Endometrial microvascular endothelial cells (primary cell): Measurements from ENCODE around the gene SDK1. TPM values are rescaled to one million over a fixed set of nuclear protein-coding genes. Genes with fewer than 3 reads are reported as not detected.

Source experiments
- in situ Hi-C: cut with HindIII; loops from 2 replicates; pipeline ENCODE4 v1.10.0; 2017; ENCODE audit warnings: low sequenced_read_pairs, low pct_unique_long_range_greater_than_20kb; ENCODE audit errors: inconsistent ontology term
- total RNA-seq: library from RNA; depleted of rRNA; stranded (reverse); fragments of >200 nt; gene quantifications from one replicate; pipeline ENCODE4 v1.2.3, GENCODE V29; 2015; ENCODE audit errors: inconsistent ontology term

SDK1 gene, protein sequence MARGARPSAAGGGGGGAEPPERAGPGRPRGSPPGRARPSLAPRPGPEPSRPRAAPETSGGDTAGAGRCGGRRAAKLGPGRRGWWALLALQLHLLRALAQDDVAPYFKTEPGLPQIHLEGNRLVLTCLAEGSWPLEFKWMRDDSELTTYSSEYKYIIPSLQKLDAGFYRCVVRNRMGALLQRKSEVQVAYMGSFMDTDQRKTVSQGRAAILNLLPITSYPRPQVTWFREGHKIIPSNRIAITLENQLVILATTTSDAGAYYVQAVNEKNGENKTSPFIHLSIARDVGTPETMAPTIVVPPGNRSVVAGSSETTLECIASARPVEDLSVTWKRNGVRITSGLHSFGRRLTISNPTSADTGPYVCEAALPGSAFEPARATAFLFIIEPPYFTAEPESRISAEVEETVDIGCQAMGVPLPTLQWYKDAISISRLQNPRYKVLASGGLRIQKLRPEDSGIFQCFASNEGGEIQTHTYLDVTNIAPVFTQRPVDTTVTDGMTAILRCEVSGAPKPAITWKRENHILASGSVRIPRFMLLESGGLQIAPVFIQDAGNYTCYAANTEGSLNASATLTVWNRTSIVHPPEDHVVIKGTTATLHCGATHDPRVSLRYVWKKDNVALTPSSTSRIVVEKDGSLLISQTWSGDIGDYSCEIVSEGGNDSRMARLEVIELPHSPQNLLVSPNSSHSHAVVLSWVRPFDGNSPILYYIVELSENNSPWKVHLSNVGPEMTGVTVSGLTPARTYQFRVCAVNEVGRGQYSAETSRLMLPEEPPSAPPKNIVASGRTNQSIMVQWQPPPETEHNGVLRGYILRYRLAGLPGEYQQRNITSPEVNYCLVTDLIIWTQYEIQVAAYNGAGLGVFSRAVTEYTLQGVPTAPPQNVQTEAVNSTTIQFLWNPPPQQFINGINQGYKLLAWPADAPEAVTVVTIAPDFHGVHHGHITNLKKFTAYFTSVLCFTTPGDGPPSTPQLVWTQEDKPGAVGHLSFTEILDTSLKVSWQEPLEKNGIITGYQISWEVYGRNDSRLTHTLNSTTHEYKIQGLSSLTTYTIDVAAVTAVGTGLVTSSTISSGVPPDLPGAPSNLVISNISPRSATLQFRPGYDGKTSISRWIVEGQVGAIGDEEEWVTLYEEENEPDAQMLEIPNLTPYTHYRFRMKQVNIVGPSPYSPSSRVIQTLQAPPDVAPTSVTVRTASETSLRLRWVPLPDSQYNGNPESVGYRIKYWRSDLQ (N-terminal part only)
- total RNA-seq = 1.6 TPM

DNA sequence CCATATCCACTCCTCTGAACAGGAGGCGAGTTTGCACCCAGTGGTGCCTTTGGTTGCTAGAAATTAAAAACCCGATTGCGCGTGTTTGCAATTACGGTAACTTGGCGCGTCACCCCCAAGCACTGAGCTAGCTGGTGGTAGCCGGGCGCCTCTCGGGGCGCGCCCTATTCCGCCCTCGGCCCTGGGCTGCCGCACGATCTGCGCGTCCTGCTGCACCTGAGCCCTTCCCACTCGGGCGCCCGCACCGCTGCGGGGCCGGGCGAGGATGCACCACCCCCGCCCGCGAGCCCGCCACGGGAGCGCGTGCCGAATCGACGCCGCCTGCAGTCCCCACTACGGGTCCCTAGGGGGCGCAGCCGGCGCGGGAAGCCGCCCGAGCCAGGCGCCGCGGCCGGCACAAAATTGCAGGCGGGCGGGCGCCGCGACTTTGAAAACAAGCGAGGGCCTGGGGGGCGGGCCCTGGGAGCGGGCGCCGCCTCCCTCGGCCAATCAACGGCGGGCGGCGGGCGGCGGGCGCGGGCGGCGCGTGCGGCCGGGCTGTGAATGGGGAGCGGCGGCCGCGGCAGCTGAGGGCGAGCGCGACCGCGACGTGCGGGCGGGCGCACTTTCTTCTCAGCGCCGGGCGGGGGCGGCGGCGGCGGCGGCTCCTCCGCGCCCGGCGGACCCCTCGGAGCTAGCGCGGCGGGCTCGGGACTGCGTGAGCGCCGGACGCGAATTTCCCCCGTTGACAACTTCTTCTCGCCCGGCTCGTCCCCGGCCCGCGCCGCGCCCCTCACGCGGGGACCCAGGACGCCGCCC is at the start of gene SDK1:
TSS of gene SDK1 (plus strand) at position 602 of the 798 bp plus-strand sequence. CDS start 335 bp downstream, outside the sequence.
- in situ Hi-C loops = no loop called here

DNA sequence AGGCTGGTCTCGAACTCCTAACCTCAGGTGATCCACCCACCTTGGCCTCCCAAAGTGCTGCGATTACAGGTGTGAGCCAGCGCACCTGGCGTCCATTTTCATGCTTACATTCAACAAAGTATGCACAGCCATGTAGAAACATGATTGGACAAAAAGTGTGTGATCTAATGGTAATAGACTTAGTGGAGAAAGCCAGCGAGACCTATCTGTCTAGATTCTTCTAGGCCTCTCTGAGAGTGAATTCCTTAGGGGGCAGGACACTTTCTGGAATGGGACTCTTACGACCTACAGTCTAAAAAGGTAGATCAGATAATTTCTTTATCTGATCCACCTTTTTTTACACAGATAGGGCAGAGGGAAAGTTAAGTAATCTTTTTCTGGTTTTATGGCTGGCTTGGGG is 46.3 kb upstream of the SDK1 start:
- in situ Hi-C loops = no loop called here

DNA sequence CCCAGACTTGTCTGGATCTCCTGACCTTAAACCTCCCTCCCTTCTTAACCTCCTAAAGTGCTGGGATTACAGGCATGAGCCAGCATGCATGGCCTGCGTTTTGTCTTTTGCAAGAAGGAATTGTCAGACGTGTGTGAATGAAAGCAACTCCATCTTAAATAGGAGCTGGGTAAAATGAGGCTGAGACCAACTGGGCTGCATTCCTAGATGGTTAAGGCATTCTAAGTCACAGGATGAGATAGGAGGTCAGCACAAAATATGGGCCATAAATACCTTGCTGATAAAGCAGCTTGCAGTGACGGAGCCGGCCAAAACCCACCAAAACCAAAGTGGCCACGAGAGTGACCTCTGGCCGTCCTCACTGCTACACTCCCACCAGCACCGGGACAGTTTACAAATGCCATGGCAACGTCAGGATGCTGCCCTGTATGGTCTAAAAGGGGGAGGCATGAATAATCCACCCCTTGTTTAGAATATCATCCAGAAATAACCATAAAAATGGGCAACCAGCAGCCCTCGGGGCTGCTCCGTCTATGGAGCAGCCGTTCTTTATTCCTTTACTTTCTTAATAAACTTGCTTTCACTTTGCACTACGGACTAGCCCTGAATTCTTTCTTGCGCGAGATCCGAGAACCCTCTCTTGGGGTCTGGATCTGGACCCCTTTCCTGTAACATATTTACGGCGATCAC is 41.2 kb upstream of the SDK1 start:
- in situ Hi-C loops = no loop called here

DNA sequence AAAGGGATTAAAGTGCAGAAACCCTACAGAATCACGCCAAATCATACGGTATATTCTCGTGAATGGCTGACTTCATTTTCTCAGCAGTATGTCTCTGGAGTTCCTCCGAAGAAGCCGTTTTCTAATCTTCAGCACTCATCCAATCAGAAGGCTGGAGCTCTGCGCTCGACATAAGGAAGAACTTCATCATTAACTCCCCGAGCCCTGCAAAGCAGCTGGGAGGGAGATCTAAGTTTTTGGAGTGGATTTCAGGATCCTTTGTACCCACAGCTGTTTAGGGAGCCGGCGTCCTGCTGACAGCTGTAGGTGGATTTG is 40.7 kb upstream of the SDK1 start:
- in situ Hi-C loops = no loop called here

DNA sequence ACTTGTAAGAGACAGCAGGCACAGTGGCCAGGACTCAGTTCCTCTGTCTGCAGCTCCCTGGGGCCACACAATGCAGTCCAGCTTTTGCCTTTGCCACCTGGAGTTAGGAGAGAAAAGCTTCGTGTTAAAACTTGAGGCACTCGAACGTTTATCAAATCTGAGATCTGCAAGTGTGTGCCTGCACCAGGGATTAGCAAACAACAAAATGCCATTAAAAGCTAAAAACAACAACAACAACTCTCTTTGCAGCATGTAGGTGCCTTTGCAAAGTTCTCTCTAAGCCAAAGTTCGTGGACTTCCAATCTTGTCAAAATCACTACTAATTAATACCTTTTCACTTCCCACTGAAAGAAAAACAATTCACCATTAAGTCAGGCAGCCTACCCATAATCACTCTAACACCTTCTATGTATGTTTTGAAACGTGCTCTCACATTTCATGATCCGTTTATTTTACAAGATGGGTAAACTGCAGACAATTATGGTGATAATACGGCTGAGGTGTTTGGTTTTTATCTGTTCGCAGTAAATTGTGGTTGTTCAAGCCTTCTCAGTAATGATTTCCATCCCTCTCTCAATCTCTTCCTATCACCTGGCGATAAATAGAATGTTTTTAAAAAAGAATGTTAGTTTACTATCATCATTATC is 36.2 kb upstream of the SDK1 start:
- in situ Hi-C loops = no loop called here

DNA sequence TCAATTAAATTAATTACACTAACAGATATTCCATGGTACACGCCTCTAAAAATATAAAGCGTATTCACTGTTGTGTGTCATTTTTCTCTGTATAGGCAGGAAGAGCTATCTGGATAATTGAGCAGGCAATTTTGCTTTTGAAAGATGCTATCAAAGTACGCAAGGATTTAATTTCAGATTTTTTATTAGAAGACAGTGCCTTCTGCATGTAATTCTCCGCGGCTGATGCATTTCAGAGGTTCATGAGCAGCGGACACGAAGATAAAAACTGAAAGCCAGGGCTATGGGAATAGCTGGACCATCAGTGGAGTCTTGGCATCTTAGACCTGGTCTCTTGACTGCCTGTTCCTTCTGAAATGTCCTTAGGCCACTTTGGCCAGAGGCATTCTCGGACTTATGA is 35.7 kb upstream of the SDK1 start:
- in situ Hi-C loops = no loop called here

DNA sequence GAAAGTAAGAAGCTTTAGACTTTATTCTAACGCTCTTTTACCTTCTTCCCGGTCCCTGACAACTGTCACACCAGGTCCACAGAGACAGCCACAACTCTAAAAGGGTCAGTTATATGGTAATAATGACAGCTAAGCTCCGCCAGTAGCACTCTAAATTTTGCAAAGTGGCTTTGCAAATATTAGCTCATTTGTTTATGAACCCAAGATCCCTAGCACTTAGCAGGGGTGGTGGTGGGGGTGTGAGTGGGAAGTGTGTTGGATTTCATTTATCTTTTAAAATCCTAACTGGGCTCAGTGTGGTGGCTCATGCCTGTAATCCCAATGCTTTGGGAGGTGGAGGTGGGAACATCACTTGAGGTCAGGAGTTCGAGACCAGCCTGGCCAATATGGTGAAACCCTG is 34.8 kb upstream of the SDK1 start:
- in situ Hi-C loops = no loop called here

DNA sequence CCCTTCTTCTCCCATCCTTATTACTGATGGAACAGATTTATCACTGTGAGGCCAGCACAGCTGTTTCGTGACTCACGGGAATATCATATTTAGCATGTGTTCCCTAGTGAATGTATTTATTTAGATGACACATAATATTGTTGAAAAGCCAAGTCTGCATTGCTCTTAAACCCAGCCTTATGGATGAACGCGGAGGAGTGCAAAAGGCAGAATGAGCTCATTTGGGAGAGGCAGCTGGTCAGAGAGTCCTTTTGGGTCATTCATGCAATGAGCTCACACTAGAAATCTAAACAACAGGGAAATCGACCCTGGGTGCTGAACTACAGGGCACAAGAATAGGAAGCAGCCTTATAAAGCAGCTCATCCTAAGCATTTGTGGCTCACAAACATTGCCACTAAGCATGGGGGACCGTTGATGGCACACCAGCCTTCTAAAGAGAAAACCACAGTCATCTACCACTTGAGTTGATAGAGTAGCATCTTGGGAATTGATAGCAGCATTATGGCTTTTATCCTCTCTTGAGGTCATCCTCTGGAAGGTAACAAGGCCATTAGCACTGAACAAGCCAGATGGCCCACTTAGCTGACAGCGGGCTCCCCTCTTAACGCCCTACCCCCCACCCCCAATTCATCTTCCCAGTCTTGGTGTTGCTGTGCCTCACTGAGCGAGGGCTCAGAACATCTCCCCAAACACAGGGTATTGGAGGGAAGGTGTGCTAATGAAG is 32.9 kb upstream of the SDK1 start:
- in situ Hi-C loops = no loop called here

DNA sequence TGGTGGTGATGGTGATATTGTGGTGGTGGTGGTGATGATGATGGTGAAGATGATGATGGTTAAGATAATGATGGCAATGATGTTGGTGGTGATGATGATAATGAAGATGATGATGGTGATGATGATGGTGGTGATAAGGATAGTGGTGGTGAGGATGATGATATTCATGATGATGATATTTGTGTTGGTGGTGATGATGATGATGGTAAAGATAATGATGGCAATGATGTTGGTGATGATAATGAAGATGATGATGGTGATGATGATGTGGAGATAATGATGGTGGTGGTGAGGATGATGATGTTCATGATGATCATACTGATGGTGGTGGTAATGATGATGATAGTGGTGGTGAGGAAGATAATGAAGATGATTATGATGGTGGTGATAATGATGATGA is 30.7 kb upstream of the SDK1 start:
- in situ Hi-C loops = no loop called here

DNA sequence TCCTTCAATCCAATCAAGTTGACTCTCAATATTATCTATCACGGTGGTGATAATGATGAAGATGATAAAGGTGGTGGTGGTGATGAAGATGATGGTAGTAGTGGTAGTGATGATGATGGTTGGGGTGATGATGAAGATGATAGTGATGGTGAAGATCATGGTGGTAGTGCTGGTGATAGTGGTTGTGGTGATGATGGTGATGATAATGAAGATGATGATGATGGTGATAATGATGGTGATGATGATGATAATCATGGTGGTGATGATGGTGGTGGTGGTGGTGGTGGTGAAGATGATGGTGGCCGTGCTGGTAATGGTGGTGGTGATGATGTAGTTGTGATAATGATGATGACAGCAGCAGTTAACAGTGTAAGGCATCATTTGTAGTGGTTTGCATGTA is 29.8 kb upstream of the SDK1 start:
- in situ Hi-C loops = no loop called here

DNA sequence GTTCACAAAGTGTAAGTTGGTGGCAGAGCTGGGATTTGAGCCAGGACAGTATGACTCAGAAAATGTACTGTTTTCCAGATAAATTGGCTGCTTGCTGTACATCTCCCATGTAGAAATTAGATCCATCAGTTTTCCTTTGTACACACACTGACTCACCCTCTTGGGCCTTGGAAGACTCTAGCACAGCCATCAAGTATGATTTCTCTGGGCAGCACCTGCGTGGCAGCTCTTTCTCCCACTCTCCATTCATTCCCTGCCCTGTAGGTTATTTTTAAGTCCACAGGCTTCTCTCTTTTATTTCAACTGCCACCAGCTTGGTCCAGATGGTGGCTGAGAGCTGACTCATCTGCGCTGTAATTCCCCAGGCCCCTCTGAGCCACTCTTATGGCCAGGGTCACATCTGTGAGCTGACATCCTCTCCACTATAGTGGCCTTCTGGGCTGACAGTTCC is 28.3 kb upstream of the SDK1 start:
- in situ Hi-C loops = no loop called here

DNA sequence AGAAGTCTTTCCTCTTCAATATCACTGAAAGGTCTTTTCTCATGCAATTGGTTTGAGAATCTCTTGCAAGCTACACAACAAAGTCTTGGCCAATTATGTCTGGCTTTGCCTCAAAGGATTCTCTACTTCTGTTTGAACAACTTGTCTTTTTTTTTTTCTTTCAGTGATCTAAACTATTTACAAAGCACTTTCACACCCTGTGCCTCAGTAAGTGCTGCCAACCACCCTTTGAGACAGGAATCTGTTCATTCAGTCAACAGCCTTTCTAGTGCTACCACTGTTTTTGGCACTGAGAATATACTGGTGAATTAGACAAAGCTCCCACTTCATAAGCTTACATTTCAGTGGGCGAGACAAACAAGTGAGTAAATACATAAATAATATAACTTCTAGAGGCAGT is 26.9 kb upstream of the SDK1 start:
- in situ Hi-C loops = no loop called here

DNA sequence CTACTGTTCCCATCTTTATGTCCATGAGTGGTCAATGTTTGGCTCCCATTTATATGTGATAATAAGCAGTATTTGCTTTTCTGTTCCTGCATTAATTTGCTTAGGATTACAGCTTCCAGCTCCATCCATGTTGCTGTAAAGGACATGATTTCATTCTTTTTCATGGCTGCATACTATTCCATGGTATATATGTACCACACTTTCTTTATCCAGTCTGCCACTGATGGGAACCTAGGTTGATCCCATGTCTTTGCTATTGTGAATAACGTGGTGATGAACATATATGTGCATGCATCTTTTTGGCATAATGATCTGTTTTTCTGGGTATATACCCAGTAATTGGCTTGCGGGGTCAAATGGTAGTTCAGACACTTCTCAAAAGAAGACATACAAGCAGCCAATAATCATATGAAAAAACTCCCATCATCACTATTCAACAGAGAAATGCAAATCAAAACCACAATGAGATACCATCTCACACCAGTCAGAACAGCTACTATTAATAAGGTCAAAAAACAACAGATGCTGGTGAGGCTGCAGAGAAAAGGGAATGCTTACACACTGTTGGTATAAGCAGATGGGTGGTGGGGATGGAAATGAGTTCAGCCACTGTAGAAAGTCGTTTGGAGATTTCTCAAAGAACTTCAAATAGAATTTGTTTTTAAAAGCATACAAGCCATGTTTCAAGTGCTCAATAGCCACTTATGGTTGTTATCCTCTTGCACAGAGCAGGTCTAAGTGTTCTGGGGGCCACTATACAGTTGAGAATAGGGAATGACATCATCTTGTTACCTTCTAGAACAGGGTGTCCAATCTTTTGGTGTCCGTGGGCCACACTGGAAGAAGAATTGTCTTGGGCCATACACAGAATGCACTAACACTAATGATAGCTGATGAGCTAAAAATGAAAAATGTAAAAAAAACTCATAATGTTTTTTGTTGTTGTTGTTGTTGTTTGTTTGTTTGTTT is 23.2 kb upstream of the SDK1 start:
- in situ Hi-C loops = no loop called here

DNA sequence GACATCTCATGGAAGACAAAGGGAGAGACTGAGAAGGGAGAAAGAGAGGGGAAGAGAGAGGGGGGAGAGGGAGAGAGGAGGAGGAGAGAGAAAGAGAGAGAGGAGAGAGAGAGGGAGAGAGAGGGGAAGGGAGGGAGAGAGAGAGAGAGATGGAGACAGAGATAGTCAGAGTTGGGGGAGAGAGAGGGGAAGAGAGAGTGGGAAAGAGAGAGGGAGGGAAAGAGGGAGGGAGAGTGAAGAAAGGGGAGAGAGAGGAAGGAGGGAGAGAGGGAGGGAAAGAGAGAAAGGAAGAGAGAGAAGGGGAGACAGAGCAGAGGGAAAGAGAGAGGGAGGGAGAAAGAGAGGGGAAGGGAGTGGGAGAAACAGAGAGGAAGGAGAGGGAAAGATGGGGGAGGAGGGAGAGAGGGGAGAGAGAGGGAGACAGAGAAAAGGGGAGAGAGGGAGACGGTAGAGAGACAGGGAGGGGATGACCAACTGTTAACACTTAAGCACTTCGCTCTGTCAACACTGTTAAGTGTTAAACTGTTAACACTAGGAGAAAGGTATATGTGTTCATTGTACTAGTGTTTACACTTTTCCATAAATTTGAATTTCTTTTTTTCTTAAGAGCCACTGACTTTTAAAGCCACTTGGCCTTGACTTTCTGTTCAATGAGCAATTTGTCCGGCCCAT is 21.8 kb upstream of the SDK1 start:
- in situ Hi-C loops = no loop called here

DNA sequence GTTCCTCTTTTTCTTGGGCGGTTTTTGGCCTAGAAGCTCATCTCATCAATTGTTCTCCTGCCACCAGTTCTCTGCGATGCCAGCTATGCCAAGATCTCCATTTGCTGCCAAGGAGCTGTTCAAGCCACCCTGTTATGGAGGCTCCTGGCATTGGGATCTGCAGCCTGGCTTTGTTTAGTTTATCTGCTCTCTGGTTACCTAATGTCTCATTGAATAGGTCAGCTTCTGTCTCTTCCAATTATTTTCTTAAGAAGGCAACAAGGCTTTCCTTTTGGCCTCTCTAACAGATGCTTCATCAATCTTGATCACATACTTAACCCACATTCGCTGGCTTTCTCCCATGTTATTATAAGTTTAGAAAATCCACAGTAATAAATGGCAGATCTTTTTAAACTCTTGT is 20.6 kb upstream of the SDK1 start:
- in situ Hi-C loops = no loop called here
